Spleen (tissue), 11 donors: Measurements from ENCODE around the gene RINT1. TPM values are rescaled to one million over a fixed set of nuclear protein-coding genes. Genes with fewer than 3 reads are reported as not detected.

Experiments
- DNase-seq: peaks from one replicate; pipeline ENCODE4 v3.0.0-alpha.2; 2020
- H3K27ac ChIP-seq, 8 donors: fragments of 200-600 bp; sonication (generic) in 7 of 8; 1 replicate in 4 of 8; 2 replicates in 4 of 8; pipeline versions ENCODE4 v1.5.0 to v1.8.0; 2016 to 2021; ENCODE audit warnings: inconsistent platforms in 4 of 8, mild to moderate bottlenecking in 4 of 8, moderate library complexity in 1 of 8
- H3K27me3 ChIP-seq, 7 donors: fragments of 200-600 bp; sonication (generic) in 6 of 7; replicated peaks in 1 of 7; 1 replicate in 4 of 7; 2 replicates in 3 of 7; pipeline versions ENCODE4 v1.5.0 to v1.8.0; 2016 to 2021; ENCODE audit warnings: inconsistent platforms in 3 of 7, mild to moderate bottlenecking in 1 of 7
- H3K36me3 ChIP-seq, 6 donors: fragments of 200-600 bp; sonication (generic) in 5 of 6; 1 replicate in 4 of 6; 2 replicates in 2 of 6; pipeline versions ENCODE4 v1.5.0 to v1.8.0; 2016 to 2021; ENCODE audit warnings: inconsistent platforms in 2 of 6
- H3K4me1 ChIP-seq, 6 donors: fragments of 200-600 bp; sonication (generic) in 5 of 6; 1 replicate in 3 of 6; 2 replicates in 3 of 6; pipeline versions ENCODE4 v1.5.0 to v1.8.0; 2016 to 2021; ENCODE audit warnings: inconsistent platforms in 3 of 6
- H3K4me3 ChIP-seq, 8 donors: fragments of 200-600 bp; sonication (generic) in 7 of 8; 1 replicate in 4 of 8; 2 replicates in 4 of 8; pipeline versions ENCODE4 v1.5.0 to v1.8.0; 2016 to 2021; ENCODE audit warnings: inconsistent platforms in 4 of 8, mild to moderate bottlenecking in 4 of 8, moderate library complexity in 2 of 8
- H3K9me3 ChIP-seq, 8 donors: fragments of 200-600 bp; sonication (generic) in 7 of 8; 1 replicate in 4 of 8; 2 replicates in 4 of 8; pipeline versions ENCODE4 v1.5.0 to v1.8.0; 2016 to 2021; ENCODE audit warnings: inconsistent platforms in 4 of 8
- POLR2A ChIP-seq, 3 donors: fragments of 450-650 bp; IDR thresholded peaks; one replicate each; pipeline ENCODE4 v1.5.1; 2017; ENCODE audit warnings: antibody characterized with exemption in 3 of 3, mild to moderate bottlenecking in 1 of 3
- POLR2AphosphoS5 ChIP-seq, 3 donors: sonication (generic); formaldehyde crosslinking; IDR thresholded peaks; one replicate each; pipeline ENCODE4 v1.5.1; 2017; ENCODE audit warnings: antibody characterized with exemption in 3 of 3
- WGBS, 5 donors: extraction: QIAGEN DNeasy Blood & Tissue Kit in 3 of 5; methylation state at CpG; one replicate each; pipeline versions ENCODE4 v1.1.5 to v1.1.7; 2013 to 2018; 5-methylcytosine and 5-hydroxymethylcytosine counted together
- intact Hi-C: fragments of 100-400 bp; cut with DNase I; formaldehyde crosslinking; loops from one replicate; pipeline ENCODE4 v1.15.0; 2023; ENCODE audit warnings: low total_unique reads
- polyA plus RNA-seq, 3 donors: library from polyadenylated mRNA; stranded (reverse); fragments of 200-250 nt; gene quantifications; one replicate each; pipeline ENCODE4 v1.2.1, GENCODE V29; 2013
- total RNA-seq, 7 donors: library from RNA; depleted of rRNA in 3 of 7; stranded (reverse); fragments of >200 nt in 3 of 7; fragmentation: NEBNext Ultra II Directional in 4 of 7; extraction: Animal tissue kit (Norgen Biotek cat#: 25700) in 4 of 7; gene quantifications; one replicate each; pipeline versions ENCODE4 v1.1.0 to v1.2.1, GENCODE V29; 2016 to 2021
- TF ChIP-seq, protein P1 (sequence below), 11 experiments: fragments of 200-600 bp in 7 of 11; fragments of 450-650 bp in 4 of 11; sonication (generic) in 4 of 11; IDR thresholded peaks in 8 of 11; conservative IDR thresholded peaks in 3 of 11; 1 replicate in 7 of 11; 2 replicates in 4 of 11; pipeline versions ENCODE4 v1.4.0 to v1.8.0; 2016 to 2021; ENCODE audit warnings: antibody characterized with exemption in 11 of 11, inconsistent platforms in 4 of 11, mild to moderate bottlenecking in 1 of 11
- donor health status: healthy with polysubstance abuse.
- donor health status: DM: no; HTN: no; CAD: no; lungs with moderate emphysema.
- donor health status: DM: no; HTN: no; CAD: no.
- donor health status: Bipolar disorder and iron deficiency.
- donor health status: healthy.
- donor health status: DM: no; HTN: no; CAD: no.
- donor health status: DM: yes; HTN: yes; CAD: no.

RINT1 gene
- total and polyA plus RNA-seq, 10 donors: 12.8 to 27.1 (median 21.3) TPM

DNA sequence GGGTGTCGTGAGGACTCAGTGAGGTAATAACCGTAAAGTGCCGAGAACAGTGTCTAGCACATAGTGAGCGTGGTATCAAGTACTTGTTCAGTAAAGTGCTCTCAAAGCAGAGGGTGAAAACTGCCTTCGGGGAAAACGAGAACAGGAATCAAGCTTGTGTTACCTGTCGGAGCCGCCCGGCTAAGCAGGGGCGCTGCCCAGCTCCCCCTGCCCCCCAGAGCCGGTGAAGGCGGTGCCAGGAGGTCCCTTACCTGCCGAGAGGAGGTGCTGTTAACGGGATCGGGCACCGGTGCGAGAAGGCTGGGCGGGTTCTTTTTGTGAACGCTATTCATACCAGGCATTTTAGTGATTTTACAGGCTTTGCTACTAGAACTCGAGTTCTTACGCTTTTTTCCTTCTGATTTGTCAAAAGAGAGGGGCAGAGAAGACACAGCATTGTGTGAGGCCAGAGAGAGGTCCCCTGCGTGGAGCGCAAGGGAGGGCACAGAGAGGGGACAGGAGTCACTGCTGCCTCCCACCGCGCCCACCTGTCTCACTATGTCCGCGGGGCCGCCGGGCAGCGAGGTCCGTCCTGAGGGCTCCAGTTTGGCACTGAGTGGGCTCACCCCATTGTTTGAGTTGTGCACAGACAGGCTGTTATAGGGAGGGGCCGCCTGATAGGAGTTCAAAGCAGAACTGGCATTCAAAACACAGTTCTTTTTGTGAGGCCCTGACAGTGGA lies 81.8 kb downstream of the RINT1 start:
- no peak overlapping the region for H3K27ac ChIP-seq
- no peak for TF ChIP-seq POLR2A (IDR thresholded peaks at IDR 0.05)
- TF ChIP-seq POLR2AphosphoS5 (IDR thresholded peaks at IDR 0.05): peak in 1 of 3 donors; percentile 22
- TF ChIP-seq, protein P1, sequence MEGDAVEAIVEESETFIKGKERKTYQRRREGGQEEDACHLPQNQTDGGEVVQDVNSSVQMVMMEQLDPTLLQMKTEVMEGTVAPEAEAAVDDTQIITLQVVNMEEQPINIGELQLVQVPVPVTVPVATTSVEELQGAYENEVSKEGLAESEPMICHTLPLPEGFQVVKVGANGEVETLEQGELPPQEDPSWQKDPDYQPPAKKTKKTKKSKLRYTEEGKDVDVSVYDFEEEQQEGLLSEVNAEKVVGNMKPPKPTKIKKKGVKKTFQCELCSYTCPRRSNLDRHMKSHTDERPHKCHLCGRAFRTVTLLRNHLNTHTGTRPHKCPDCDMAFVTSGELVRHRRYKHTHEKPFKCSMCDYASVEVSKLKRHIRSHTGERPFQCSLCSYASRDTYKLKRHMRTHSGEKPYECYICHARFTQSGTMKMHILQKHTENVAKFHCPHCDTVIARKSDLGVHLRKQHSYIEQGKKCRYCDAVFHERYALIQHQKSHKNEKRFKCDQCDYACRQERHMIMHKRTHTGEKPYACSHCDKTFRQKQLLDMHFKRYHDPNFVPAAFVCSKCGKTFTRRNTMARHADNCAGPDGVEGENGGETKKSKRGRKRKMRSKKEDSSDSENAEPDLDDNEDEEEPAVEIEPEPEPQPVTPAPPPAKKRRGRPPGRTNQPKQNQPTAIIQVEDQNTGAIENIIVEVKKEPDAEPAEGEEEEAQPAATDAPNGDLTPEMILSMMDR (IDR thresholded peaks at IDR 0.05 in 8 of 11, conservative IDR thresholded peaks at IDR 0.05 in 3 of 11): no peak
- H3K4me3 ChIP-seq: no peak overlapping the region
- no peaks in the 10 kb centered on the region for H3K27me3 ChIP-seq
- H3K9me3 ChIP-seq: no peaks in the 10 kb centered on the region
- H3K4me1 ChIP-seq: no peaks in the 10 kb centered on the region
- DNase-seq: no peak
- intact Hi-C loops: no loop called here
- WGBS, 5 donors: 96 to 98% (median 96%) methylated on average over 32 of the region's 32 CpGs
- H3K36me3 ChIP-seq: peaks cover 0 to 75% (median 49%) of the 10 kb centered on the region in 6 donors

GRCh38 chr7:105614341-105614840 lies 82.4 kb downstream of the RINT1 start:
- no peak overlapping the region for H3K4me3 ChIP-seq
- WGBS, 5 donors: 89 to 94% (median 90%) methylated on average over 20 of the region's 20 CpGs
- no peak for TF ChIP-seq POLR2AphosphoS5 (IDR thresholded peaks at IDR 0.05)
- no peak for TF ChIP-seq POLR2A (IDR thresholded peaks at IDR 0.05)
- TF ChIP-seq, protein P1 (IDR thresholded peaks at IDR 0.05 in 8 of 11, conservative IDR thresholded peaks at IDR 0.05 in 3 of 11): no peak
- no peaks in the 10 kb centered on the region for H3K27me3 ChIP-seq
- DNase-seq: no peak
- H3K9me3 ChIP-seq: no peaks in the 10 kb centered on the region
- H3K4me1 ChIP-seq: no peaks in the 10 kb centered on the region
- H3K27ac ChIP-seq: no peak overlapping the region
- intact Hi-C loops: no loop called here
- H3K36me3 ChIP-seq: peaks cover 0 to 81% (median 52%) of the 10 kb centered on the region in 6 donors

Other genes with a start within 250 kb of the RINT1 start
- gene SRPK2, start 143.3 kb upstream of the RINT1 start, total RNA-seq: 10 to 100 TPM; 42.6 to 60.3 (median 56.9) TPM
- 10 to 100 TPM in 2 of 3 donors, 1 to 10 TPM in 1; 9.6 to 12.8 (median 10.7) TPM for gene SRPK2, start 143.3 kb upstream of the RINT1 start, polyA plus RNA-seq
- gene PUS7, start 9.9 kb upstream of the RINT1 start, total RNA-seq: 10 to 100 TPM in 1 of 7 donors, 1 to 10 TPM in 6; 3.3 to 10.1 (median 7.3) TPM
- 1 to 10 TPM; 1.5 to 8.1 (median 3.9) TPM for gene PUS7, start 9.9 kb upstream of the RINT1 start, polyA plus RNA-seq
- gene EFCAB10, start 49.3 kb downstream of the RINT1 start, total RNA-seq: 1 to 10 TPM in 1 of 7 donors, not detected in 6; 1.3 TPM
- under 1 TPM in 1 of 3 donors, not detected in 2; 0.08 TPM for gene EFCAB10, start 49.3 kb downstream of the RINT1 start, polyA plus RNA-seq